Left renal cortex interstitium (tissue), 4 donors: ENCODE data around the gene CDC42EP4. TPM values are rescaled to one million over a fixed set of nuclear protein-coding genes. Genes with fewer than 3 reads are reported as not detected.
"Not testable (repeated sequence)": the region's sequence is repeated elsewhere in the genome, so short reads cannot be mapped to it uniquely, and the experiment has no call there.

ENCODE experiments used
- DNase-seq, 4 donors: peaks; one replicate each; pipeline ENCODE4 v3.0.0-alpha.2; 2013; ENCODE audit warnings: low read depth in 4 of 4, low spot score in 2 of 4, missing footprints in 1 of 4
- polyA plus RNA-seq, 4 donors: library from polyadenylated mRNA; unstranded; fragments of 120-200 nt; gene quantifications; one replicate each; pipeline ENCODE4 v1.2.1, GENCODE V29; 2013; ENCODE audit not compliant: insufficient read length in 4 of 4

CDC42EP4 gene
- polyA plus RNA-seq, 4 donors: 40.0 to 65.0 (median 51.3) TPM

- DNase-seq: no peak
These were observed 32.1 kb upstream of the CDC42EP4 start for GRCh38 chr17:73343739-73344454.

- peak; percentile 82 to 95 (median 86) for DNase-seq
These were observed 31.4 kb upstream of the CDC42EP4 start for GRCh38 chr17:73343168-73343634.

GRCh38 chr17:73342541-73343167 is 30.9 kb upstream of the CDC42EP4 start:
- DNase-seq: no peak

GRCh38 chr17:73342050-73342522 is 30.3 kb upstream of the CDC42EP4 start:
- DNase-seq: peak in 2 of 4 donors; percentile 82

GRCh38 chr17:73341350-73342049 is 29.7 kb upstream of the CDC42EP4 start:
- DNase-seq: no peak

GRCh38 chr17:73340093-73340596 is 28.3 kb upstream of the CDC42EP4 start:
- DNase-seq: no peak

- no peak for DNase-seq
These were observed 26.9 kb upstream of the CDC42EP4 start for GRCh38 chr17:73338566-73339197.

- DNase-seq: peak in 1 of 4 donors; percentile 37
These were observed 26.3 kb upstream of the CDC42EP4 start for GRCh38 chr17:73338050-73338521.

- DNase-seq: no peak
These were observed 25.5 kb upstream of the CDC42EP4 start for GRCh38 chr17:73337330-73337710.

GRCh38 chr17:73336408-73337329 is 24.9 kb upstream of the CDC42EP4 start:
- no peak for DNase-seq

GRCh38 chr17:73335591-73336407 is 24.0 kb upstream of the CDC42EP4 start:
- DNase-seq: no peak

GRCh38 chr17:73334771-73335513 is 23.1 kb upstream of the CDC42EP4 start:
- DNase-seq: no peak

- not testable (repeated sequence) for DNase-seq
These were observed 21.6 kb upstream of the CDC42EP4 start for GRCh38 chr17:73333445-73333844.

- no peak for DNase-seq
These were observed 19.3 kb upstream of the CDC42EP4 start for GRCh38 chr17:73331060-73331459.

- DNase-seq: no peak
These were observed 15.9 kb upstream of the CDC42EP4 start for GRCh38 chr17:73327676-73328075.

GRCh38 chr17:73325527-73325842 is 13.7 kb upstream of the CDC42EP4 start:
- DNase-seq: no peak

GRCh38 chr17:73324711-73325526 is 13.1 kb upstream of the CDC42EP4 start:
- no peak for DNase-seq
